DMS153 (cell line): ENCODE results near the gene GLMP.
A peak's percentile ranks its signal among the peaks of the same experiment; 100 is the strongest.
"Not testable (repeated sequence)": the region's sequence is repeated elsewhere in the genome, so short reads cannot be mapped to it uniquely, and the experiment has no call there.

Experiments used
- DNase-seq: peaks from one replicate; lab custom pipeline; 2025; lab: John Stamatoyannopoulos, UW

GLMP gene

GRCh38 chr1:156295391-156295947 lies at the start of gene GLMP:
TSS of gene GLMP (minus strand) at chr1:156295679. CDS start at chr1:156295645, 34 bp downstream.
- no peak for DNase-seq

- DNase-seq, result no peak
Measured at GRCh38 chr1:156344409-156344808, 48.9 kb upstream of the GLMP start.

GRCh38 chr1:156342166-156342955 lies 46.9 kb upstream of the GLMP start:
- DNase-seq, result no peak

GRCh38 chr1:156338180-156338976 lies 42.9 kb upstream of the GLMP start, which contains the start of the genes CCT3 and TSACC:
TSS of gene CCT3 (minus strand) at chr1:156338292. CDS start at chr1:156338184, 108 bp downstream.
TSS of gene TSACC (plus strand) at chr1:156338526. CDS start at chr1:156339758, 1,232 bp downstream.
- DNase-seq, result peak; percentile 100

GRCh38 chr1:156337888-156338179 lies 42.4 kb upstream of the GLMP start:
- no peak for DNase-seq

GRCh38 chr1:156337052-156337887 lies 41.8 kb upstream of the GLMP start:
- DNase-seq, result no peak

- no peak for DNase-seq
Measured at GRCh38 chr1:156336242-156336641, 40.8 kb upstream of the GLMP start.

GRCh38 chr1:156323179-156323578 lies 27.7 kb upstream of the GLMP start:
- DNase-seq, result not testable (repeated sequence)

GRCh38 chr1:156320560-156320959 lies 25.1 kb upstream of the GLMP start:
- DNase-seq, result no peak

- no peak for DNase-seq
Measured at GRCh38 chr1:156319664-156320063, 24.2 kb upstream of the GLMP start.

GRCh38 chr1:156316909-156317308 lies 21.4 kb upstream of the GLMP start:
- DNase-seq, result no peak

GRCh38 chr1:156310962-156311361 lies 15.5 kb upstream of the GLMP start:
- DNase-seq, result no peak

- DNase-seq, result no peak
Measured at GRCh38 chr1:156308078-156308477, 12.6 kb upstream of the GLMP start.

- DNase-seq, result no peak
Measured at GRCh38 chr1:156305215-156305614, 9.7 kb upstream of the GLMP start.

- no peak for DNase-seq
Measured at GRCh38 chr1:156303241-156303640, 7.8 kb upstream of the GLMP start.

- DNase-seq, result no peak
Measured at GRCh38 chr1:156298852-156299357, 3.4 kb upstream of the GLMP start, which contains the start of gene VHLL. TSS of gene VHLL (minus strand) at chr1:156299307. CDS start at chr1:156299189, 118 bp downstream.

GRCh38 chr1:156293895-156294294 lies 1.6 kb downstream of the GLMP start:
- no peak for DNase-seq

- no peak for DNase-seq
Measured at GRCh38 chr1:156293098-156293434, 2.4 kb downstream of the GLMP start.

GRCh38 chr1:156291226-156292061 lies 4.0 kb downstream of the GLMP start:
- peak; percentile 76 for DNase-seq

- DNase-seq, result no peak
Measured at GRCh38 chr1:156289857-156290256, 5.6 kb downstream of the GLMP start.

GRCh38 chr1:156286061-156286460 lies 9.4 kb downstream of the GLMP start:
- no peak for DNase-seq
